GM19395 (cell line): ENCODE results near the gene PIK3C2G.
A peak's percentile ranks its signal among the peaks of the same experiment; 100 is the strongest.
"Not testable (repeated sequence)": the region's sequence is repeated elsewhere in the genome, so short reads cannot be mapped to it uniquely, and the experiment has no call there.

Source experiments
- ATAC-seq: cut with Tn5 transposase; IDR thresholded peaks from one replicate; pipeline ENCODE4 v1.9.1; 2021; ENCODE audit warnings: mild to moderate bottlenecking, moderate library complexity; ENCODE audit not compliant: unreplicated experiment

Gene PIK3C2G

DNA sequence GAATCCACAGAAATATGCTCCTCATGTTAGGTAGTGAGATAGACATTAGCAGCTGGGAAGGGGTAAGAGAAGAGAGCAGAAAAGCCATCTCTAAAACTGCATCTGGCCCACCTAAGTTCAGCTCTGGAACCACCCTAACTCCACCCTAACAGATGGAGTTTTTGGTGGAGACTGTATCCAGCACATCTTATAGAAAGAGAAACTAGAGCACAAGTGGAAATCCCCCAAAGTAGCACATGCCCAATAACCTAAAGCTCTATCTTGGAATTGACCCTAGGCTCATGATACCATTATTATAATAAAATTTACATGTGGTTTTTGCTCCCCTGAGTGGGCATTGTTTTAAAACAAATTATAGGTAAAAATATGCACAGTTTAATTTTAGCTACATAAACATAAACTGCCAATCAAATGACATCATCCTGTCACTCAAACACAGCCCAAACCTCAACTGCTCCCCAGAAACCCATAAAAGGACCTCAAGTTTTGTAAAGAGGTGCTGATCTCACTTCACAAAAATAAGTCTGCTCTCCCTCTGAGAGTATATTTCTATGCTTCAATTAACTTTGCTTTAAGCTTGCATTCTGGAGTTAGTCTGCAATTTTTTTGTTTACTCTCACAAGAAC, 206.4 kb downstream of the PIK3C2G start:
- peak; percentile 73 for ATAC-seq

DNA sequence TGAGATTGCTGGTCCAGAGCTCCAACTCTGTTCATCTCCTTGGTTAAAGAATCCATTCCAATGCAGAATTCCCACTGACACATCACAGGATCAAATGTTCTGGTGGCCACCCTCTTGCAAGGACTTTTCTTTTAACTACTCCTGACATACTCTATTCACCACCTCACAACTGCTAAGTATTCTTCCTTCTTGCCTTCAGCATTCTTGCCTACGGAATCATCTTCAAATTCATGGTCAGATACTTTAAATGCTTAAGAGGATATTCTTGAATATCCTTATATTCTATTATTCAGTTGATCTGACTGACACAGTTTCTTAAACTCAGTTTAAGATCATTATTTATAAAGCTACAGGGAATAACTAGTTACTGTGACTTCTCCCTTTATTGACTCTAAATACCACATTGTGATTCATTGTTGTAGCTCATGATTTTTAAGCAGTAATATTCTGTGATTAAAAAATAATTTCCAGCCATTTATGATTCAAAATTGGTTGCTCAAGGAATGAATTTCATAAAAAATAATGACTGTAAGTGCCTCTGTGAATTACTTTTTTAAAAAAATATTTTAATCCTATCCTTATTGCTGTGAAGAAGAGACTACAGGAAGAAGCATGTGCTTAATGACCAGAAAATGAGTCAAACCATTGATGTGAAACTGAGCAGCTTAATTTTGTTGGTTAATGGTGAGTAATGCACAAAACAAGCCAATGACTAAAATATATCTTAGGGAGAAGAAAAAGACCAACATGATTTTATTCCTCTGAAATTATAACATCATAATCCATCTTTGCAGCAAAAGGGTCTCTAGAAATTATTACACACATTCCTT, 207.1 kb downstream of the PIK3C2G start:
- ATAC-seq: no peak

DNA sequence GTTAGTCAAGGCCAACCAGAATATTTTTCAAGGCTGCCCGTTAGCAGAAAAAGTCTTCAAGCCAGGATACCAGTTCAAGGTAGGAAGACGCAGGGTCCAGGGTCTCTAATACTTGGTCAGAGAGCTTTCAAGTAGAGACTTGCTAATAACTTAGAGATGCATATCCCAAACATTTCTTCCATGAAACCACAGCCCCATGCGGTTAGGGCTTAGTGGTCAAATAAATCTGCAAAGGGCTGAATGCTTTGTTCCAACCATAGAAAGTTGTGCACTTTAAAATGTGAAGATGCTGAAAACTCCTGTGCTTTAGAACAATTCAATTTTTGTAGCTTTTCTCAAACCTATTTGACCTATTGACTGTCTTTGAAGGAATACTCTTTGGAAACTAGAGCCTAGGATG, 208.9 kb downstream of the PIK3C2G start:
- ATAC-seq: no peak

DNA sequence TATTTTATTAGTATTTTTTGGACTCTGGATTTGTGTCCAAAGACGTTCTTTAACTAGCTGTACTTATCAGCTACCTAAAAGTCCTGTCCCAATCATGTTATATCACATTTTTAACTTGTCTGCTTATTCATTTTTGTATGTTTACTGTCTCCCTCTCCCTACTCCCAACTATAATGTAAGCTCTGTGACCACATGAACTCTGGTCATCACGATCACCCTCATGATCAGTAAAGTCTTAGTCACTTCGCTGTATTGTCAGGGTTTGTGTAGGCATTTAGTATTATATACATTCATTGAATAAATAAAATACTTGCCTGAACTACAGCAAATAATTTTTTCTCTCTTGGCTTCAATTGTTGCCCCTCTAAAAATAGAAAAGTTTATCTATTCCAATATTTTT, 211.0 kb downstream of the PIK3C2G start:
- no peak for ATAC-seq

GRCh38 chr12:18472806-18473205, 211.5 kb downstream of the PIK3C2G start:
- no peak for ATAC-seq

GRCh38 chr12:18476861-18477260, 215.5 kb downstream of the PIK3C2G start:
- ATAC-seq: no peak

GRCh38 chr12:18479256-18479655, 217.9 kb downstream of the PIK3C2G start:
- no peak for ATAC-seq

DNA sequence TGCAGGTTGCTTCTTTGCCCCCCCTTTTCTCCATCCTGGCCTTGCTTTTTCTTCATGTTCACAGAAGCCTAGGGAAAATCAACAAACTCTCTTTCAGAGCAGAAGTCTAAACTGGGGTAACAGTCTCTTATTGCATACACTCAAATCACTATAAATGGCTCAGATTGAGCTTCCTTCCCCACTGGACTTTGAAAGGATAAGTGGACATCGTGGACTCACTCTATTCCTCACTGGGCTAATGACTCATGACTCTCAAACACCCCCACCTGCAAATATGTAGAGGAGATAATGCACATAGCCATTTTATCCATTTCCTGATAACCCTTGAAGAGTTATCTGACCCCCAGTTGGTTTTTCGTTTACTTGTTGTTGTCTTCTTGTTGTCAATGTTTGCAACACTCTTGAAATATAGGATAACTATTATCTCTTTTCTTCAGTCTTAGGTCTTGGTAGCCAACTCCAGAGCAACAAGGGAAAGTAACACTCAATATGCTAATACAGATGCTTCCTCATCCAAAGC, 221.3 kb downstream of the PIK3C2G start:
- ATAC-seq: no peak

DNA sequence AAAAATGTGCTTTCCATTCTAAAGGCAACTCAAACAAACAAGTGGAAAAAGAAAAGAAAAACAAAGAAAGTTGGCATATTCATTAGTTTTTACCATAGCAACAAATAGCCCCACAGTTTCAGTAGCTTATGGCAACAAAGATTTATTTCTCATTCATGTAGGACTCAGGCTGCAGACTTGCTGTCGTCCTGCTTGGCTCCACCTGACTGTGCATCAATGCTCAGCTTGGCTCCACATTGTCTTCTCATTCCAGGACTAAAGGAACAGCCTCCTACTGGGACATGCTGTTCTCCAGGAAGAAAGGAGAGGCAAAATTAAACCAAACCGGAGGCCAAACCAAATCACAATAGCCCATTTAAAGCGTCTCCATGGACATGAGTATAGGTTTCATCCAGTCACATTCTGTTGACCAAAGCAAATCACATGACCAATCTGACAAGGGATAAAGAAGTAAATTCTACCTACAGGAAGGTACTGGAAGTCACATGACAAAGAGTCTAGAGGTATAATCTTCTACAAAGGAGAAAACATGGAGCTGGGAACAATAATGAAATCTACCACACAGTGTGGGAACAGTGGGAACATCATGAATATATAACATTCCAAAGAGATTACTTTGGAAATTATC, 222.5 kb downstream of the PIK3C2G start:
- no peak for ATAC-seq

DNA sequence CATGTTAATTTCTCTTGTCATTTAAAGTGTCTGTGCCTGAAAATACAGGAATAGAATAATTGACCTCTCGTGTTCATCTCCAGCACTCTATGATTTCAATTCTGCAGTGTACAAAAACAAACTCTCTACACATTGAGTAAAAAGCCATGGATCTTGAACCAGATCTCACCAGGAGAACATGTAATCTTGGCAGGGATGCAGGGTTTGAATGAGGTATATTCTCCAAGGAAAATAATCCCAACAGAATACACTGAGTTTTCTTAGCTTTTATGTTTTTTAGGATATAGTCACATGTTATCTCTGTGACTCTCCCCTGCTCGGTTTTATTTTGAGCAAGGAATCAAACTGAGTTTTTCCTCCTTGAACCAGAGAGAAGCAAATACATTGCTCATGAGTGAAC, 224.7 kb downstream of the PIK3C2G start:
- ATAC-seq: no peak

DNA sequence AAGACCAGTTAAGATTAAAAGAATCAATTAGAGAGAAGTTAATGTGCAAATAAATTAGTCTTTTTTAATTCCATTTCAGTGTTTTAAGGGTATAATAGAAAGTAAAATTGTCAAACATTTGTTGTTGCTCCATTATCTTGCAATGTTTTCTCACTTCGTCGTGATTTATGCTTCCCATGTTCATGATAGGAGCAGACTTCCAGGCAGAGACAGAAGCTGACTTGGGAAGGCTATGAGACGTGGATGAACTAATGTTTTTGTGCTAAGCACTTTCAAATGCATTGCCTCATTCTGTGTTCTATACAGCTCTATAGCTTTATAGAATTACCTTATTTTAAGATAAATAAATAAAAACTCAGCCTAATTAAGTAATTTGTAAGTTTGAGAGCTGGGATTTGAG, 226.2 kb downstream of the PIK3C2G start:
- ATAC-seq: no peak

DNA sequence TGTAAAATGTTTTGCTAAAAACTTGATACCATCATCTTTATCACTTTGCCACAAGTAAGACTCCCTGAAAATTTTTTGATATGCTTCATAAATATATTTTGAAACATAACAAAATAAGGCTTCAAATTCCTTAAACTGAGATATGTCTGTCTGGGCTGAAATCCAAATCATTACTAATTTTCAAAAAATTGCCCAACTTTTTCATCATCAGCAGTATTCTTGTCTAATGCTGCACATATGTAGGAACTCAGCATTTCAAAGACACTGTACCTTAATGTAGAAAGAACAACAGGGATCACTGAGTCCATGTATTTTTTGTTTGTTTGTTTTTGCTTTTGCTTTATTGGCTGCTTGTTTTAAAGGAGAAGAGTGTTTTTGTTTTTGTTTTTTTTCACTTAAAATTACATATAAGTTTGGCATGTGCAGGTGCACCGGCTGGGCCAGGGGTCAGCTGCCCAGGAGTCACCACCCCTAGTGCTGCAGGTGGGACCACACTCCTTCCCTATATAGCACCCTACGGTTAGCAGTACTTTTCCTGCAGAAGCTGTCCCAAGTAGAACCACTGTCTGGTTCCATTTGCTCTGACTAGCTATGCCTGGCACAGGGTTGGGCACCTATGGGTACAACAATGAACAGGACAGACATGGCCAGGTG, 231.2 kb downstream of the PIK3C2G start:
- no peak for ATAC-seq

- ATAC-seq: no peak
These were observed 234.8 kb downstream of the PIK3C2G start for GRCh38 chr12:18496156-18496555.

DNA sequence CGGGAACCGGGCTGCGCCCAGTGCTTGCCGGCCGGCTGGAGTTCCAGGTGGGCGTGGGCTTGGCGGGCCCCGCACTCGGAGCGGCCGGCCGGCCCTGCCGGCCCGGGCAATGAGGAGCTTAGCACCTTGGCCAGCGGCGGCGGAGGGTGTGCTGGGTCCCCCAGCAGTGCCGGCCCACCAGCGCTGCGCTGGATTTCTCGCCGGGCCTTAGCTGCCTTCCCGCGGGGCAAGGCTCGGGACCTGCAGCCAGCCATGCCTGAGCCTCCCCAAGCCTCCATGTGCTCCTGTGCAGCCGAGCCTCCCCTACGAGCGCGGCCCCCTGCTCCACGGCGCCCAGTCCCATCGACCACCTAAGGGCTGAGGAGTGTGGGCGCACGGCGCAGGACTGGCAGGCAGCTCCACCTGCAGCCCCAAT, 238.8 kb downstream of the PIK3C2G start:
- not testable (repeated sequence) for ATAC-seq

- not testable (repeated sequence) for ATAC-seq
These were observed 239.4 kb downstream of the PIK3C2G start for GRCh38 chr12:18500736-18501135.

GRCh38 chr12:18502422-18502968, 241.2 kb downstream of the PIK3C2G start:
- no peak for ATAC-seq

- no peak for ATAC-seq
These were observed 260.1 kb downstream of the PIK3C2G start for GRCh38 chr12:18521461-18521860.

DNA sequence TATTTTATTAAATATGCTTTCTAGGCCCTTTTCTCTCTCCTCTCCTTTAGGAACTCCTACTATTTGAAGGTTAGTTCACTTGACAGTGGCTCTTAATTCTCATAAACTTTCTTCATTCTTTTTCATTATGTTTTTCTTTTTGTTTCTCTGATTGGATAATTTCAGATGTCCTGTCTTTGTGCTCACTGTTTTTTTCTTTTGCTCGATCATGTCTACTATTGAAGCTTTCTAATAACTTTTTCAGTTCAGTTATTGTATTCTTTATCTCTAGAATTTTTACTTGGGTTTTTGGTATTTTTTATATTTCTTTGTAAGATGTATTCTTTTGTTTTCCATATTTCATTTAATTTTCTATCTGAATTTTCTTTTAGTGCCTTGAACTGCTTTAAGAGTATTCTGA, 261.5 kb downstream of the PIK3C2G start:
- no peak for ATAC-seq

GRCh38 chr12:18542497-18542896, 281.2 kb downstream of the PIK3C2G start:
- not testable (repeated sequence) for ATAC-seq

GRCh38 chr12:18546399-18546798, 285.1 kb downstream of the PIK3C2G start:
- no peak for ATAC-seq

- no peak for ATAC-seq
These were observed 288.3 kb downstream of the PIK3C2G start for GRCh38 chr12:18549598-18549997.
